MM.1S (cell line): ENCODE results near the gene SULT1C3.

Source experiments
- DNase-seq: peaks from one replicate; pipeline ENCODE4 v3.0.0-alpha.2; 2015
- H2AFZ ChIP-seq: fragments of 300-600 bp; sonication (generic); 2 replicates; pipeline ENCODE4 v1.6.0; 2016; ENCODE audit warnings: antibody characterized with exemption, low read length
- H3F3A ChIP-seq: fragments of 300-600 bp; sonication (generic); 2 replicates; pipeline ENCODE4 v1.6.1; 2016; ENCODE audit warnings: mild to moderate bottlenecking, antibody characterized with exemption, low read length, moderate library complexity, mixed read lengths; ENCODE audit not compliant: insufficient read depth
- H3K27ac ChIP-seq: fragments of 300-600 bp; sonication (generic); 2 replicates; pipeline ENCODE4 v1.5.1; 2016; ENCODE audit warnings: mild to moderate bottlenecking, low read length
- H3K27me3 ChIP-seq: fragments of 300-600 bp; sonication (generic); replicated peaks from 2 replicates; pipeline ENCODE4 v1.6.0; 2016; ENCODE audit warnings: low read length; ENCODE audit not compliant: insufficient read depth
- H3K36me3 ChIP-seq: fragments of 300-600 bp; sonication (generic); replicated peaks from 2 replicates; pipeline ENCODE4 v1.6.1; 2016; ENCODE audit warnings: mild to moderate bottlenecking, low read length, mixed read lengths; ENCODE audit not compliant: insufficient read depth
- H3K4me1 ChIP-seq: fragments of 300-600 bp; sonication (generic); 2 replicates; pipeline ENCODE4 v1.6.1; 2016; ENCODE audit warnings: low read length, mixed read lengths
- H3K4me2 ChIP-seq: fragments of 300-600 bp; sonication (generic); 2 replicates; pipeline ENCODE4 v1.6.0; 2016; ENCODE audit warnings: low read depth, low read length
- H3K4me3 ChIP-seq: fragments of 300-600 bp; sonication (generic); 2 replicates; pipeline ENCODE4 v1.5.1; 2016; ENCODE audit warnings: low read length, mixed read lengths
- H3K79me2 ChIP-seq: fragments of 300-600 bp; sonication (generic); 2 replicates; pipeline ENCODE4 v1.6.1; 2016; ENCODE audit warnings: mixed run types, low read length, mixed read lengths
- H3K9ac ChIP-seq: fragments of 300-600 bp; sonication (generic); 2 replicates; pipeline ENCODE4 v1.6.1; 2016; ENCODE audit warnings: low read length, mixed read lengths
- H3K9me2 ChIP-seq: fragments of 300-600 bp; sonication (generic); replicated peaks from 2 replicates; pipeline ENCODE4 v1.6.1; 2016; ENCODE audit warnings: mild to moderate bottlenecking, low read length, mixed read lengths; ENCODE audit not compliant: insufficient read depth
- H3K9me3 ChIP-seq: fragments of 300-600 bp; sonication (generic); replicated peaks from 2 replicates; pipeline ENCODE4 v1.6.1; 2016; ENCODE audit warnings: mild to moderate bottlenecking, low read length, mixed read lengths; ENCODE audit not compliant: insufficient read depth
- H4K20me1 ChIP-seq: fragments of 300-600 bp; sonication (generic); 2 replicates; pipeline ENCODE4 v1.6.1; 2016; ENCODE audit warnings: mild to moderate bottlenecking, low read length, moderate library complexity, mixed read lengths; ENCODE audit not compliant: insufficient read depth
- CTCF ChIP-seq: fragments of 300-600 bp; sonication (generic); IDR thresholded peaks from 2 replicates; pipeline ENCODE4 v1.5.1; 2016; ENCODE audit warnings: antibody characterized with exemption, low read length, mixed read lengths
- EZH2 ChIP-seq: fragments of 300-600 bp; sonication (generic); optimal IDR thresholded peaks from 2 replicates; pipeline ENCODE3; 2017; ENCODE audit warnings: low read depth, mild to moderate bottlenecking, antibody characterized with exemption, low read length, mixed read lengths
- EZH2phosphoT487 ChIP-seq: fragments of 300-600 bp; sonication (generic); IDR thresholded peaks from 2 replicates; pipeline ENCODE4 v1.6.1; 2018; ENCODE audit warnings: antibody characterized with exemption, low read length

SULT1C3 gene

GRCh38 chr2:108285616-108286015 lies 45.8 kb downstream of the SULT1C3 start:
- H2AFZ ChIP-seq: no peak overlapping the region
- no peaks in the 10 kb centered on the region for H3K36me3 ChIP-seq
- no peak overlapping the region for H3K4me3 ChIP-seq
- H3K9ac ChIP-seq: no peak overlapping the region
- no peaks in the 10 kb centered on the region for H3K9me3 ChIP-seq
- no peaks in the 10 kb centered on the region for H3K9me2 ChIP-seq
- no peaks in the 10 kb centered on the region for H3F3A ChIP-seq
- no peaks in the 10 kb centered on the region for H3K27me3 ChIP-seq
- no peaks in the 10 kb centered on the region for H3K4me1 ChIP-seq
- H3K4me2 ChIP-seq: no peak overlapping the region
- no peaks in the 10 kb centered on the region for H4K20me1 ChIP-seq
- H3K27ac ChIP-seq: no peak overlapping the region
- DNase-seq: no peak
- TF ChIP-seq EZH2phosphoT487 (no peak), CTCF (no peak), EZH2 (no peak)
- no peaks in the 10 kb centered on the region for H3K79me2 ChIP-seq

- no peaks in the 10 kb centered on the region for H3K79me2 ChIP-seq
- no peaks in the 10 kb centered on the region for H3K4me1 ChIP-seq
- no peak for DNase-seq
- no peaks in the 10 kb centered on the region for H3K27me3 ChIP-seq
- no peaks in the 10 kb centered on the region for H3F3A ChIP-seq
- no peaks in the 10 kb centered on the region for H3K9me2 ChIP-seq
- H2AFZ ChIP-seq: no peak overlapping the region
- H4K20me1 ChIP-seq: no peaks in the 10 kb centered on the region
- no peak overlapping the region for H3K9ac ChIP-seq
- H3K36me3 ChIP-seq: no peaks in the 10 kb centered on the region
- H3K4me2 ChIP-seq: no peak overlapping the region
- H3K27ac ChIP-seq: no peak overlapping the region
- no peak for TF ChIP-seq EZH2
- no peak for TF ChIP-seq EZH2phosphoT487
- no peak for TF ChIP-seq CTCF
- H3K4me3 ChIP-seq: no peak overlapping the region
- no peaks in the 10 kb centered on the region for H3K9me3 ChIP-seq
Measured at GRCh38 chr2:108287169-108287568, 47.4 kb downstream of the SULT1C3 start.

GRCh38 chr2:108288534-108289106 lies 48.9 kb downstream of the SULT1C3 start, which contains the start of gene SULT1C2:
SULT1C2 (plus strand) TSS chr2:108288895; CDS start chr2:108293668, 4,773 bp downstream.
- no peak within 1 kb of the TSS for H3K9ac ChIP-seq
- DNase-seq: no peak
- no peak within 1 kb of the TSS for H3K4me3 ChIP-seq
- no peaks in the 10 kb centered on the region for H3F3A ChIP-seq
- H3K27ac ChIP-seq: no peak within 1 kb of the TSS
- H3K4me1 ChIP-seq: no peaks in the 10 kb centered on the region
- H3K9me3 ChIP-seq: no peaks in the 10 kb centered on the region
- no peak within 1 kb of the TSS for H2AFZ ChIP-seq
- no peak for TF ChIP-seq CTCF
- no peak for TF ChIP-seq EZH2
- TF ChIP-seq EZH2phosphoT487: no peak
- H3K36me3 ChIP-seq: no peaks in the 10 kb centered on the region
- no peak within 1 kb of the TSS for H3K4me2 ChIP-seq
- no peaks in the 10 kb centered on the region for H3K9me2 ChIP-seq
- H3K79me2 ChIP-seq: no peaks in the 10 kb centered on the region
- H4K20me1 ChIP-seq: no peaks in the 10 kb centered on the region
- H3K27me3 ChIP-seq: no peaks in the 10 kb centered on the region
